Measurements from ENCODE around the gene ACTN4. TPM values are rescaled to one million over a fixed set of nuclear protein-coding genes. Genes with fewer than 3 reads are reported as not detected.

The ACTN4 gene
- total RNA-seq, 1 donor from 2014 or later = 921 TPM

DNA sequence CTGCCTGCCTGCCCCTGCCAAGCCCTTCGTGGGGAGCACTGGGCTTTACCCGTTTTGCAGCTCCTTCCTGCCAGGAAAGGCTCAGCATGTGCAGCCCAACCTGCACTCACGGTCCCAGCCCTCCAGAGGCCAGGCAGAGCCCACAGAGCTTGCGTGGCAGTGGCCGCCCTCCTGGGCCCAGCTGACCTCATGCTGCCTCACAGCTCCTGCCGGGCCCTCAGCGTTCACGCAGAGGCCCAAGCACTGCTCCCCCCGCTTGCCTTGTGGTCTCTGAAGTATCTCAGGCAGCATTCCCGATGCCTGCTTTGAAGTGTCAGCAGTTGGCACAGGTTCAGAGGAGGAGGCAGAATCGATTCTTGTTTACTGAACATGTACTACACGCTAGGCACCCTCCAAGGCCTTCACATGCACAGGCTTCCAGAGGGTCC, 64.3 kb downstream of the ACTN4 start:
- Mint-ChIP-seq H3K36me3 (ENCODE audit: low read depth) (peaks cover 51% of the 10 kb centered on the region), H3K27me3 (ENCODE audit: low read depth) (no peaks in the 10 kb centered on the region), H3K4me3 (ENCODE audit: unreplicated experiment) (no peak overlapping the region), H3K9me3 (ENCODE audit: low read depth) (no peaks in the 10 kb centered on the region), H3K4me1 (ENCODE audit: low read depth) (peaks cover 63% of the 10 kb centered on the region), H3K27ac (ENCODE audit: unreplicated experiment) (peak overlapping the region; percentile 86)
- TF ChIP-seq, protein P1, sequence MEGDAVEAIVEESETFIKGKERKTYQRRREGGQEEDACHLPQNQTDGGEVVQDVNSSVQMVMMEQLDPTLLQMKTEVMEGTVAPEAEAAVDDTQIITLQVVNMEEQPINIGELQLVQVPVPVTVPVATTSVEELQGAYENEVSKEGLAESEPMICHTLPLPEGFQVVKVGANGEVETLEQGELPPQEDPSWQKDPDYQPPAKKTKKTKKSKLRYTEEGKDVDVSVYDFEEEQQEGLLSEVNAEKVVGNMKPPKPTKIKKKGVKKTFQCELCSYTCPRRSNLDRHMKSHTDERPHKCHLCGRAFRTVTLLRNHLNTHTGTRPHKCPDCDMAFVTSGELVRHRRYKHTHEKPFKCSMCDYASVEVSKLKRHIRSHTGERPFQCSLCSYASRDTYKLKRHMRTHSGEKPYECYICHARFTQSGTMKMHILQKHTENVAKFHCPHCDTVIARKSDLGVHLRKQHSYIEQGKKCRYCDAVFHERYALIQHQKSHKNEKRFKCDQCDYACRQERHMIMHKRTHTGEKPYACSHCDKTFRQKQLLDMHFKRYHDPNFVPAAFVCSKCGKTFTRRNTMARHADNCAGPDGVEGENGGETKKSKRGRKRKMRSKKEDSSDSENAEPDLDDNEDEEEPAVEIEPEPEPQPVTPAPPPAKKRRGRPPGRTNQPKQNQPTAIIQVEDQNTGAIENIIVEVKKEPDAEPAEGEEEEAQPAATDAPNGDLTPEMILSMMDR (IDR thresholded peaks at IDR 0.05) = peak; percentile 30
- DNase-seq (ENCODE audit: low spot score) = no peak

DNA sequence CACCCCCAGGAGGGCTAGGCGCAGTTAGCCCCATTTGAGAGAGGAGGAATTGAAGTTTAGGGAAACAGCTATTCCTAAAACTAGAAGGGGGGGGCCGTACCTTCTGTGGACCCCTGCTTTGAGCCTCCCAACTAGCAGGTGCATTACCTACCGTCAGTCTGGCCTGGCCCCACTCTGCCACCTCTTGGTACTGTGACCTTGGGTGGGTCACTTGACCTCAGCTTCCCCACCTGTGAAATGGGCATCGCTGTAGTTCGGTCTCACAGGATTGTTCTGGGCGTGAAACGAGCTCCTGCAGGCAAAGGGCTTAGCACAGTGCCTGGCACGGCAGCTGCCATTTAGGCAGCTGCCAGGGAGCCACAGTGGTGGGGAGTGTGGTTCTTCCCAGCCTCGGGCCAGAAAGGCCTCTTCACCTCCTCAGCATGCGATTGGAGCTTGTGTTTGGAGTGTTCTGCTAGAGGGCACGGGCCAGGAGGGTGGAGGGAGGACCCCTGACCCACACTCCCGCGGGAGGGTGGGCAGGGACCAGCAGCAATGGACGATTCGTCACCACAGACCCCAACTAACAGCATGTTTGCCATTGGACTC, 64.8 kb downstream of the ACTN4 start:
- Mint-ChIP-seq H3K36me3 (ENCODE audit: low read depth) (peaks cover 48% of the 10 kb centered on the region), H3K4me3 (ENCODE audit: unreplicated experiment) (no peak overlapping the region), H3K27ac (ENCODE audit: unreplicated experiment) (peak overlapping the region; percentile 86), H3K4me1 (ENCODE audit: low read depth) (peaks cover 58% of the 10 kb centered on the region), H3K27me3 (ENCODE audit: low read depth) (no peaks in the 10 kb centered on the region), H3K9me3 (ENCODE audit: low read depth) (no peaks in the 10 kb centered on the region)
- TF ChIP-seq, protein P1 (IDR thresholded peaks at IDR 0.05) = no peak
- no peak for DNase-seq (ENCODE audit: low spot score)

DNA sequence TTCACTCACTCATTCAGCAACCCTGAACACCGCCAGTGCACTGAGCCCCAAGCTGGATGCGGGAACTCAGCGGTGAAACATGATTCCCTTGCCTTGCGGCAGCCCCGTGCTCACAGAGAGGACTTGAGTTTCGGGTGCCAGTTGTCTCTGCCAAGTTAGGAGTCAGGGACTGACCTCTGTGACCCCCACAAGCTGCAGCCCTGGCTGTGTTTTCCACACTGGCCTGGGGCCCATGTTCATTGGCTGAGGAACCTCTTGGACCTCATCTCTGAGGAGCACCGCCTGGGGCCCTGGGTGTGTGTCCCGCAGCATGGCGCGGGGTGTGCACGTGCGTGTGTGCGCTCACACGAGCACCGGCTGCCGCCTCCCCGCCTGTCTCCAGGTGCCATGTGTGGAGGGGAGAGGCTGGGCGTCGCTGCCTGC, 65.8 kb downstream of the ACTN4 start:
- no peak for DNase-seq (ENCODE audit: low spot score)
- Mint-ChIP-seq H3K9me3 (ENCODE audit: low read depth) (no peaks in the 10 kb centered on the region), H3K36me3 (ENCODE audit: low read depth) (peaks cover 48% of the 10 kb centered on the region), H3K4me1 (ENCODE audit: low read depth) (peaks cover 48% of the 10 kb centered on the region), H3K27ac (ENCODE audit: unreplicated experiment) (peak overlapping the region; percentile 67), H3K27me3 (ENCODE audit: low read depth) (no peaks in the 10 kb centered on the region), H3K4me3 (ENCODE audit: unreplicated experiment) (no peak overlapping the region)
- TF ChIP-seq, protein P1 (IDR thresholded peaks at IDR 0.05) = no peak

DNA sequence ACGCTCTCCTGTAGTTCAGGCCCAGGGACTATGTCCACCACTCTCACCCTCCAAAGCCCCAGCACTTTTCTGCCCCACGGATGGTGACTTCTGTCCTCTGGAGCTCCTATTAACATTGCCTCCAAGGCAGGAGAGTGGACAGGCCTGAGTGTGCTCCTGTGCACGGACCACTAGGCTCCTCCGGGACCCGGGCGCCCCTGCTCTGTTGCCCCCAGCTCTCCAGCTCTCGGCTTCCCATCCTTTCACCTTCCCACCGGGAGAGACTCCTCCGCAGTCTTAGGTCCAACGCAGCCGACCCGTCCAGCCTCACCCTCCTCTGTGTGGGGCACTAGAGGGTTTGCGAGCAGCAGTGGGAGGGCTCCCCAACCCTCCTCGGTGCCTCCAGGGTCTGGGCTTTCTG, 66.4 kb downstream of the ACTN4 start:
- Mint-ChIP-seq H3K27me3 (ENCODE audit: low read depth) (no peaks in the 10 kb centered on the region), H3K4me3 (ENCODE audit: unreplicated experiment) (no peak overlapping the region), H3K27ac (ENCODE audit: unreplicated experiment) (peak overlapping the region; percentile 90), H3K9me3 (ENCODE audit: low read depth) (no peaks in the 10 kb centered on the region), H3K36me3 (ENCODE audit: low read depth) (peaks cover 49% of the 10 kb centered on the region), H3K4me1 (ENCODE audit: low read depth) (peaks cover 51% of the 10 kb centered on the region)
- TF ChIP-seq, protein P1 (IDR thresholded peaks at IDR 0.05) = no peak
- DNase-seq (ENCODE audit: low spot score) = no peak

DNA sequence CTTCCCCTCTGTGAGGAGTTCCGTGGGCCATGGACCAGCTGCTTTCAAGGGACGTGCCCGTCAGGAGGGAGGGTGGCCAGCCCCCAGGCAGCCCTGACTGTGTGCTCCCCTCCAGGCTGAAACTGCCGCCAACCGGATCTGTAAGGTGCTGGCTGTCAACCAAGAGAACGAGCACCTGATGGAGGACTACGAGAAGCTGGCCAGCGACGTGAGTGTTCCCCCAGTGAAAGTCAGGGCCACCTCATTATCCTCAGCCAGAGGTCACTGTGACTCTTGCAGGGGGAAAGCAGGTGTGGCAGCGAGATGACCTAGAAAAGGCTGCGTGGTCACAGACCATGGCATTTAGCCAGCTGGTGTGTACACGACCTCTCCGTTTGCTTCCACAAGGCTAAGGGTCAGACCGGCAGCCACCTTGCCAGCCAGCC, 66.9 kb downstream of the ACTN4 start:
- Mint-ChIP-seq H3K36me3 (ENCODE audit: low read depth) (peaks cover 51% of the 10 kb centered on the region), H3K4me1 (ENCODE audit: low read depth) (peaks cover 53% of the 10 kb centered on the region), H3K4me3 (ENCODE audit: unreplicated experiment) (no peak overlapping the region), H3K27ac (ENCODE audit: unreplicated experiment) (peak overlapping the region; percentile 90), H3K27me3 (ENCODE audit: low read depth) (no peaks in the 10 kb centered on the region), H3K9me3 (ENCODE audit: low read depth) (no peaks in the 10 kb centered on the region)
- no peak for DNase-seq (ENCODE audit: low spot score)
- TF ChIP-seq, protein P1 (IDR thresholded peaks at IDR 0.05) = no peak
